HepG2 (cell line): ENCODE data around the gene SLC25A25. TPM values are rescaled to one million over a fixed set of nuclear protein-coding genes. Genes with fewer than 3 reads are reported as not detected.

Experiments
- ASH2L ChIP-seq: fragments of 300-600, 200-600 bp; sonication (generic); IDR thresholded peaks from 2 replicates; pipeline ENCODE4 v1.7.0; 2017; ENCODE audit warnings: low read depth, mild to moderate bottlenecking, moderate library complexity, mixed read lengths, low read length; ENCODE audit not compliant: insufficient read length
- CCDC6 ChIP-seq: sonication (generic); formaldehyde crosslinking; IDR thresholded peaks from 2 replicates; pipeline ENCODE4 v1.8.1; 2022; ENCODE audit warnings: mild to moderate bottlenecking, missing genetic modification reagents, moderate library complexity
- CEBPG ChIP-seq: IDR thresholded peaks from 2 replicates; pipeline ENCODE4 v1.6.1; 2016
- CREM ChIP-seq, 2 experiments: sonication (generic) in 1 of 2; formaldehyde crosslinking in 1 of 2; IDR thresholded peaks; 2 replicates each; pipeline versions ENCODE4 v1.4.0 to v1.6.1; 2016 to 2020; ENCODE audit warnings: antibody characterized with exemption in 1 of 2, mild to moderate bottlenecking in 1 of 2, missing genetic modification reagents in 1 of 2
- EHMT2 ChIP-seq: fragments of 200-600 bp; sonication (generic); IDR thresholded peaks from 2 replicates; pipeline ENCODE4 v1.7.0; 2017; ENCODE audit warnings: antibody characterized with exemption, low read depth, low read length, borderline replicate concordance
- HNRNPK ChIP-seq: fragments of 200-400 bp; formaldehyde crosslinking; IDR thresholded peaks from 2 replicates; pipeline ENCODE4 v1.6.1; 2018; ENCODE audit warnings: low read length, low read depth, moderate library complexity, mild to moderate bottlenecking; ENCODE audit not compliant: poor library complexity, severe bottlenecking
- HOXA3 ChIP-seq: sonication (generic); formaldehyde crosslinking; IDR thresholded peaks from 2 replicates; pipeline ENCODE4 v1.5.0; 2020; ENCODE audit warnings: missing genetic modification reagents
- PPARG ChIP-seq: conservative IDR thresholded peaks from 2 replicates; pipeline ENCODE4 v1.6.1; 2016; ENCODE audit warnings: missing biosample characterization, missing genetic modification reagents
- PTBP1 ChIP-seq: fragments of 200-400 bp; formaldehyde crosslinking; IDR thresholded peaks from 2 replicates; pipeline ENCODE4 v1.6.1; 2018; ENCODE audit warnings: low read length, low read depth; ENCODE audit not compliant: poor library complexity, severe bottlenecking
- REPIN1 ChIP-seq: sonication (generic); formaldehyde crosslinking; IDR thresholded peaks from 2 replicates; pipeline ENCODE4 v1.8.0; 2022; ENCODE audit warnings: missing genetic modification reagents, low read depth, mild to moderate bottlenecking, borderline replicate concordance
- SCMH1 ChIP-seq: sonication (generic); formaldehyde crosslinking; IDR thresholded peaks from 2 replicates; pipeline ENCODE4 v1.9.0; 2021; ENCODE audit warnings: missing genetic modification reagents, mild to moderate bottlenecking, borderline replicate concordance
- XRCC5 ChIP-seq: fragments of 200-400 bp; formaldehyde crosslinking; optimal IDR thresholded peaks from 2 replicates; pipeline ENCODE3; 2017; ENCODE audit warnings: mild to moderate bottlenecking, low read length
- ZNF34 ChIP-seq: sonication (generic); formaldehyde crosslinking; IDR thresholded peaks from 2 replicates; pipeline ENCODE4 v1.4.0; 2020; ENCODE audit warnings: mild to moderate bottlenecking, missing genetic modification reagents, borderline replicate concordance
- ZNF446 ChIP-seq: sonication (generic); formaldehyde crosslinking; IDR thresholded peaks from 2 replicates; pipeline ENCODE4 v1.5.0; 2020; ENCODE audit warnings: mild to moderate bottlenecking, missing genetic modification reagents
- ZNF549 ChIP-seq: sonication (generic); formaldehyde crosslinking; IDR thresholded peaks from 2 replicates; pipeline ENCODE4 v1.5.0; 2020; ENCODE audit warnings: missing genetic modification reagents
- ZNF577 ChIP-seq: sonication (generic); formaldehyde crosslinking; IDR thresholded peaks from 2 replicates; pipeline ENCODE4 v1.4.0; 2020; ENCODE audit warnings: mild to moderate bottlenecking, low read depth, missing genetic modification reagents, borderline replicate concordance
- ZNF703 ChIP-seq: sonication (generic); formaldehyde crosslinking; IDR thresholded peaks from 2 replicates; pipeline ENCODE4 v1.5.1; 2020; ENCODE audit warnings: missing genetic modification reagents, mild to moderate bottlenecking, moderate library complexity, borderline replicate concordance
- ZSCAN20 ChIP-seq: sonication (generic); formaldehyde crosslinking; IDR thresholded peaks from 2 replicates; pipeline ENCODE4 v1.4.0; 2020; ENCODE audit warnings: missing genetic modification reagents, mild to moderate bottlenecking, borderline replicate concordance
- polyA plus RNA-seq, 8 experiments: library from polyadenylated mRNA; depleted of rRNA in 3 of 8; stranded (reverse) in 7 of 8; unstranded in 1 of 8; fragments of >200 nt; fragmentation: Illumina TruSeq in 4 of 8; extraction: Trizol in 4 of 8; gene quantifications; 2 replicates each; pipeline versions ENCODE4 v1.2.1 to v1.2.3, GENCODE V29; 2011 to 2016; ENCODE audit warnings: low read depth in 4 of 8, missing spikeins in 1 of 8, mixed read lengths in 1 of 8; ENCODE audit not compliant: insufficient read depth in 1 of 8
- total RNA-seq, 5 experiments: library from RNA; depleted of rRNA; stranded (reverse); fragments of >200 nt; fragmentation: Illumina TruSeq; extraction: Trizol; gene quantifications; 2 replicates each; pipeline ENCODE4 v1.2.3, GENCODE V29; 2016; ENCODE audit warnings: low read depth in 1 of 5
- TF ChIP-seq, protein P1 (sequence below): sonication (generic); formaldehyde crosslinking; IDR thresholded peaks from one replicate; pipeline ENCODE4 v1.5.1; 2020; ENCODE audit warnings: mild to moderate bottlenecking, missing genetic modification reagents; ENCODE audit errors: not compliant biosample characterization

SLC25A25 gene
- total and polyA plus RNA-seq, 2 of the 13 experiments (the other 11 are each of a cell fraction or from before 2014, with no cell fraction given) = 10.5 to 24.8 TPM

DNA sequence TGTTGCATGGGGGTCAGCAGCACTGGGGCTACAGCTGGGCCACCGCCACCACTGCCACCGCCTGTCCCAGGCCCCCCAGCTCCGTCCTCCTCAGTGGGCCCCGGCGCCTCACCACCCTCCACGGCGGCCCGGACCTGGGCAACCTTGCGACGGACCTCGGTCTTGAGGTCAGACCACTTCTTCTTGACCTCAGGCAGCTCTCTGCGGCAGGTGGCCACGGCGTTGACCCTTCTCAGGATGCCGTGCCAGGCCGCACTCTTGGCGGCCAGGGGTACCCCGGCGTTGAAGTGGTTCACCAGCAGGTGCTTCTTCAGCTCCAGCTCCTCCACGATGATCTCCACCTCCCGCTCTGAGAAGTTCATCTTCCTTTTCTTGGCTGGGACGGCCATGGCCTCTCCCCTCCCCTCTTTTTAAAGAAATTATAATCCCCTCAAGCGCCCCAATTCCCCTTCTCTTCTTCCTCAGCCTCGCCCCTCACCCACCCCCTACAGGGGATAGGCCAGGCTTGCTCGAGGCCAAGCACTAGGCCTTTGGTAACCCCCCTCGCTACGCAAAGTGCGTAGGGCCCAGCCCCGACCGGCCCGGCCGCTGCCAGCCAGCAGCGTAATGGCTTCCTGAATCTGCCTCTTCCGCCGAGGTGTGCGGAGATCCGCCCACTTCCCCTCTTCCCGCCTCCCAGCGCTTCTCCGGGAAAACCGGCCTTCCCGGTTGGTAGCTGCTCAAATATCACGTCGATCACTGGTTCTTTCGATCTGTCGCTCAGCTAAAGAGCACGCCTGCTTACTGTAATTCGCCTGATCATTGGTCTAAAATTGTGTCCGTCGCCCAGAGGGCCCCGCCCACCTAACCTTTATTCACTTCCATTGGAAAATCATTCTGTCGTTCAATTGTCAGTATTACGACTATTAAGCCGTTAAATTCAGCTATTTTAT, 1.1 kb upstream of the SLC25A25 start, which contains the start of gene NAIF1 (continued):
- TF ChIP-seq, protein P1, sequence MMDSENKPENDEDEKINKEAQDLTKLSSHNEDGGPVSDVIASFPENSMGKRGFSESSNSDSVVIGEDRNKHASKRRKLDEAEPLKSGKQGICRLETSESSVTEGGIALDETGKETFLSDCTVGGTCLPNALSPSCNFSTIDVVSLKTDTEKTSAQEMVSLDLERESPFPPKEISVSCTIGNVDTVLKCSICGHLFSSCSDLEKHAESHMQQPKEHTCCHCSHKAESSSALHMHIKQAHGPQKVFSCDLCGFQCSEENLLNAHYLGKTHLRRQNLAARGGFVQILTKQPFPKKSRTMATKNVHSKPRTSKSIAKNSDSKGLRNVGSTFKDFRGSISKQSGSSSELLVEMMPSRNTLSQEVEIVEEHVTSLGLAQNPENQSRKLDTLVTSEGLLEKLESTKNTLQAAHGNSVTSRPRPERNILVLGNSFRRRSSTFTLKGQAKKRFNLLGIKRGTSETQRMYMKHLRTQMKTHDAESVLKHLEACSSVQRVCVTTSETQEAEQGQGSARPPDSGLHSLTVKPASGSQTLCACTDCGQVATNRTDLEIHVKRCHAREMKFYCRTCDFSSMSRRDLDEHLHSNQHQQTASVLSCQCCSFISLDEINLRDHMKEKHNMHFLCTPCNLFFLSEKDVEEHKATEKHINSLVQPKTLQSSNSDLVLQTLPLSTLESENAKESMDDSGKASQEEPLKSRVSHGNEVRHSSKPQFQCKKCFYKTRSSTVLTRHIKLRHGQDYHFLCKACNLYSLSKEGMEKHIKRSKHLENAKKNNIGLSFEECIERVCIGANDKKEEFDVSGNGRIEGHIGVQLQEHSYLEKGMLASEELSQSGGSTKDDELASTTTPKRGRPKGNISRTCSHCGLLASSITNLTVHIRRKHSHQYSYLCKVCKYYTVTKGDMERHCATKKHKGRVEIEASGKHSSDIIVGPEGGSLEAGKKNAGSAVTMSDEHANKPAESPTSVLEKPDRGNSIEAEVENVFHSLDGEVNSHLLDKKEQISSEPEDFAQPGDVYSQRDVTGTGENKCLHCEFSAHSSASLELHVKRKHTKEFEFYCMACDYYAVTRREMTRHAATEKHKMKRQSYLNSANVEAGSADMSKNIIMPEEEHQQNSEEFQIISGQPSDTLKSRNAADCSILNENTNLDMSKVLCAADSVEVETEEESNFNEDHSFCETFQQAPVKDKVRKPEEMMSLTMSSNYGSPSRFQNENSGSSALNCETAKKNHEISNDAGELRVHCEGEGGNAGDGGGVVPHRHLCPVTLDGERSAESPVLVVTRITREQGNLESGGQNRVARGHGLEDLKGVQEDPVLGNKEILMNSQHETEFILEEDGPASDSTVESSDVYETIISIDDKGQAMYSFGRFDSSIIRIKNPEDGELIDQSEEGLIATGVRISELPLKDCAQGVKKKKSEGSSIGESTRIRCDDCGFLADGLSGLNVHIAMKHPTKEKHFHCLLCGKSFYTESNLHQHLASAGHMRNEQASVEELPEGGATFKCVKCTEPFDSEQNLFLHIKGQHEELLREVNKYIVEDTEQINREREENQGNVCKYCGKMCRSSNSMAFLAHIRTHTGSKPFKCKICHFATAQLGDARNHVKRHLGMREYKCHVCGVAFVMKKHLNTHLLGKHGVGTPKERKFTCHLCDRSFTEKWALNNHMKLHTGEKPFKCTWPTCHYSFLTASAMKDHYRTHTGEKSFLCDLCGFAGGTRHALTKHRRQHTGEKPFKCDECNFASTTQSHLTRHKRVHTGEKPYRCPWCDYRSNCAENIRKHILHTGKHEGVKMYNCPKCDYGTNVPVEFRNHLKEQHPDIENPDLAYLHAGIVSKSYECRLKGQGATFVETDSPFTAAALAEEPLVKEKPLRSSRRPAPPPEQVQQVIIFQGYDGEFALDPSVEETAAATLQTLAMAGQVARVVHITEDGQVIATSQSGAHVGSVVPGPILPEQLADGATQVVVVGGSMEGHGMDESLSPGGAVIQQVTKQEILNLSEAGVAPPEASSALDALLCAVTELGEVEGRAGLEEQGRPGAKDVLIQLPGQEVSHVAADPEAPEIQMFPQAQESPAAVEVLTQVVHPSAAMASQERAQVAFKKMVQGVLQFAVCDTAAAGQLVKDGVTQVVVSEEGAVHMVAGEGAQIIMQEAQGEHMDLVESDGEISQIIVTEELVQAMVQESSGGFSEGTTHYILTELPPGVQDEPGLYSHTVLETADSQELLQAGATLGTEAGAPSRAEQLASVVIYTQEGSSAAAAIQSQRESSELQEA (CRISPR knock-in tag) = no peak
- no peak for TF ChIP-seq XRCC5
- TF ChIP-seq SCMH1 = no peak
- TF ChIP-seq ZNF703 (CRISPR knock-in tag) = no peak
- peak; percentile 33 for TF ChIP-seq PTBP1
- TF ChIP-seq ASH2L = no peak
- peak; percentile 72 for TF ChIP-seq CREM (IDR thresholded peaks at IDR 0.05)
- TF ChIP-seq CREM (CRISPR knock-in tag; IDR thresholded peaks at IDR 0.05) = no peak
- no peak for TF ChIP-seq PPARG
- no peak for TF ChIP-seq REPIN1 (CRISPR knock-in tag)
- TF ChIP-seq CCDC6 (CRISPR knock-in tag) = no peak; the same call in 1 of the 2 replicates
- TF ChIP-seq ZNF446 (CRISPR knock-in tag) = no peak
- no peak for TF ChIP-seq ZNF549
- TF ChIP-seq HNRNPK = no peak
- TF ChIP-seq ZNF34 (CRISPR knock-in tag) = no peak
- no peak for TF ChIP-seq CEBPG (CRISPR knock-in tag)
- TF ChIP-seq ZNF577 (CRISPR knock-in tag) = no peak
- peak; percentile 10; the same call in 1 of the 2 replicates for TF ChIP-seq HOXA3 (CRISPR knock-in tag)
- TF ChIP-seq ZSCAN20 = no peak
- no peak for TF ChIP-seq EHMT2
